Skeletal muscle tissue (tissue), 4 donors: ENCODE results near the gene PLPP6. TPM values are rescaled to one million over a fixed set of nuclear protein-coding genes. Genes with fewer than 3 reads are reported as not detected.

Experiments used
- H3K27ac ChIP-seq: one replicate; pipeline ENCODE4 v1.7.0; 2013; ENCODE audit warnings: mild to moderate bottlenecking, low read depth, low read length, inconsistent platforms
- H3K27me3 ChIP-seq, 3 donors: one replicate each; pipeline ENCODE4 v1.7.0; 2013; ENCODE audit warnings: low read length in 3 of 3; ENCODE audit not compliant: control insufficient read depth in 3 of 3, insufficient read depth in 3 of 3
- H3K36me3 ChIP-seq, 3 donors: one replicate each; pipeline ENCODE4 v1.7.0; 2013; ENCODE audit warnings: low read length in 3 of 3; ENCODE audit not compliant: control insufficient read depth in 3 of 3, insufficient read depth in 3 of 3
- H3K4me1 ChIP-seq, 3 donors: one replicate each; pipeline ENCODE4 v1.7.0; 2013; ENCODE audit warnings: low read length in 3 of 3, mild to moderate bottlenecking in 3 of 3; ENCODE audit not compliant: control insufficient read depth in 3 of 3, insufficient read depth in 3 of 3
- H3K4me3 ChIP-seq, 3 donors: one replicate each; pipeline ENCODE4 v1.7.0; 2013; ENCODE audit warnings: low read length in 3 of 3
- H3K9ac ChIP-seq, 3 donors: one replicate each; pipeline ENCODE4 v1.7.0; 2013; ENCODE audit warnings: low read length in 3 of 3, mild to moderate bottlenecking in 3 of 3, moderate library complexity in 2 of 3, low read depth in 1 of 3
- H3K9me3 ChIP-seq, 3 donors: one replicate each; pipeline ENCODE4 v1.7.0; 2013; ENCODE audit warnings: low read length in 3 of 3; ENCODE audit not compliant: control insufficient read depth in 3 of 3
- total RNA-seq: library from RNA; depleted of rRNA; stranded (reverse); fragments of >200 nt; gene quantifications from one replicate; pipeline ENCODE4 v1.2.3, GENCODE V29; 2014
- donor health status: Osteomylitis.

PLPP6 gene
- total RNA-seq, 1 donor from 2014 or later: 3.7 TPM

GRCh38 chr9:4686584-4686983, 24.5 kb downstream of the PLPP6 start:
- Histone ChIP-seq H3K36me3 (peaks cover 7 to 24% (median 12%) of the 10 kb centered on the region in 3 donors), H3K4me1 (peaks cover 3 to 24% (median 22%) of the 10 kb centered on the region in 3 donors), H3K9ac (no peak overlapping the region), H3K4me3 (no peak overlapping the region), H3K9me3 (no peaks in the 10 kb centered on the region), H3K27me3 (no peaks in the 10 kb centered on the region), H3K27ac (no peak overlapping the region)

GRCh38 chr9:4689021-4689420, 26.9 kb downstream of the PLPP6 start:
- no peak overlapping the region for H3K27ac ChIP-seq
- no peaks in the 10 kb centered on the region for H3K27me3 ChIP-seq
- no peak overlapping the region for H3K9ac ChIP-seq
- no peak overlapping the region for H3K4me3 ChIP-seq
- no peaks in the 10 kb centered on the region for H3K9me3 ChIP-seq
- H3K36me3 ChIP-seq: peaks cover 7 to 29% (median 12%) of the 10 kb centered on the region in 3 donors
- H3K4me1 ChIP-seq: peaks cover 3 to 20% (median 15%) of the 10 kb centered on the region in 3 donors

GRCh38 chr9:4689687-4690104, 27.6 kb downstream of the PLPP6 start:
- Histone ChIP-seq H3K9ac (no peak overlapping the region), H3K27ac (no peak overlapping the region), H3K36me3 (peaks cover 7 to 33% (median 12%) of the 10 kb centered on the region in 3 donors), H3K27me3 (no peaks in the 10 kb centered on the region), H3K9me3 (no peaks in the 10 kb centered on the region), H3K4me3 (no peak overlapping the region), H3K4me1 (peaks cover 3 to 20% (median 12%) of the 10 kb centered on the region in 3 donors)

GRCh38 chr9:4690144-4690543, 28.1 kb downstream of the PLPP6 start:
- Histone ChIP-seq H3K27ac (no peak overlapping the region), H3K9me3 (no peaks in the 10 kb centered on the region), H3K36me3 (peaks cover 7 to 29% (median 12%) of the 10 kb centered on the region in 3 donors), H3K27me3 (no peaks in the 10 kb centered on the region), H3K4me3 (no peak overlapping the region), H3K9ac (no peak overlapping the region), H3K4me1 (peaks cover 3 to 17% (median 8%) of the 10 kb centered on the region in 3 donors)

- H3K4me1 ChIP-seq: peaks cover under 1 to 8% (median 5%) of the 10 kb centered on the region in 3 donors
- H3K27me3 ChIP-seq: no peaks in the 10 kb centered on the region
- H3K27ac ChIP-seq: no peak overlapping the region
- H3K36me3 ChIP-seq: peaks cover 3 to 28% (median 12%) of the 10 kb centered on the region in 3 donors
- no peak overlapping the region for H3K9ac ChIP-seq
- H3K9me3 ChIP-seq: no peaks in the 10 kb centered on the region
- no peak overlapping the region for H3K4me3 ChIP-seq
These were observed 29.7 kb downstream of the PLPP6 start for GRCh38 chr9:4691795-4692194.

DNA sequence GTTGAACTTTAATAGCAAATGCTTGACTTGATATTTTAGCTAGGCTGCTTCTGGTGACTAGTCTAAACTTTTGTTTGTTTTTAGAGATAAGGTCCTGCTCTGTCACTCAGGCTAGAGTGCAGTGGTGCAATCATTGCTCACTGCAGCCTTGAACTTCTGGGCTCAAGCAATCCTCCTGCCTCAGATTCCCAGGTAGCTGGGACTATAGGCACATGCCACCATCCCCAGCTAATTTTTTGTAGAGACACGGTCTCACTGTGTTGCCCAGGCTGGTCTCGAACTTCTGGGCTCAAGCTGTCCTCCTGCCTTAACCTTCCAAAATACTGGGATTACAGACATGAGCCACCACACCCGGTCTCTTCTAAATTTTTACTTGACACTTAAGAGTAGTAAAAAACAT, 38.0 kb downstream of the PLPP6 start:
- Histone ChIP-seq H3K36me3 (peaks cover 15 to 28% (median 24%) of the 10 kb centered on the region in 3 donors), H3K27ac (no peak overlapping the region), H3K4me3 (no peak overlapping the region), H3K27me3 (no peaks in the 10 kb centered on the region), H3K4me1 (no peaks in the 10 kb centered on the region), H3K9me3 (no peaks in the 10 kb centered on the region), H3K9ac (no peak overlapping the region)

GRCh38 chr9:4700932-4701331, 38.8 kb downstream of the PLPP6 start:
- Histone ChIP-seq H3K9me3 (no peaks in the 10 kb centered on the region), H3K27ac (no peak overlapping the region), H3K9ac (no peak overlapping the region), H3K36me3 (peaks cover 15 to 32% (median 28%) of the 10 kb centered on the region in 3 donors), H3K27me3 (no peaks in the 10 kb centered on the region), H3K4me3 (no peak overlapping the region), H3K4me1 (no peaks in the 10 kb centered on the region)

DNA sequence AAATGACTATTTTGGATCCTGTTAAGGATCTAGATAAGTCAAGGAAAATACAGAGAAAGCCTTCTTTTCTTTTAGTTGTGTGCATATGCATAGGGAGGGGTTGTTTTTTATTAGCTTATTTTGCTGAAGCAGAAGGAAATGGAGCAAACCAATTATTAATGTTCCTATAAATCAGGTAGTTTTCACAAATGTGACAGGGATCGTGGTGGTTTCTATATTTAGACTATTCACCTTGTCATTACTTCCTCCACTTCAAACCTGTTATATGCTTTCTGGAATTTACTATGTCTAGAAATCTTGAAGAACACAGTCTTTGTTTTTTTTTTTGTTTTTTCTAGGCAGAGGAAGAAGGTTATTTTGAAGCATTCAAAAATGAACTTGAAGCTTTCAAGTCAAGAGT, 39.4 kb downstream of the PLPP6 start:
- Histone ChIP-seq H3K4me3 (no peak overlapping the region), H3K27ac (no peak overlapping the region), H3K4me1 (no peaks in the 10 kb centered on the region), H3K27me3 (no peaks in the 10 kb centered on the region), H3K9me3 (no peaks in the 10 kb centered on the region), H3K9ac (no peak overlapping the region), H3K36me3 (peaks cover 15 to 35% (median 33%) of the 10 kb centered on the region in 3 donors)

- no peaks in the 10 kb centered on the region for H3K27me3 ChIP-seq
- H3K4me3 ChIP-seq: no peak overlapping the region
- peaks cover 15 to 36% (median 24%) of the 10 kb centered on the region in 3 donors for H3K36me3 ChIP-seq
- no peaks in the 10 kb centered on the region for H3K9me3 ChIP-seq
- H3K9ac ChIP-seq: no peak overlapping the region
- H3K27ac ChIP-seq: no peak overlapping the region
- no peaks in the 10 kb centered on the region for H3K4me1 ChIP-seq
These were observed 42.0 kb downstream of the PLPP6 start for GRCh38 chr9:4704129-4704528.

DNA sequence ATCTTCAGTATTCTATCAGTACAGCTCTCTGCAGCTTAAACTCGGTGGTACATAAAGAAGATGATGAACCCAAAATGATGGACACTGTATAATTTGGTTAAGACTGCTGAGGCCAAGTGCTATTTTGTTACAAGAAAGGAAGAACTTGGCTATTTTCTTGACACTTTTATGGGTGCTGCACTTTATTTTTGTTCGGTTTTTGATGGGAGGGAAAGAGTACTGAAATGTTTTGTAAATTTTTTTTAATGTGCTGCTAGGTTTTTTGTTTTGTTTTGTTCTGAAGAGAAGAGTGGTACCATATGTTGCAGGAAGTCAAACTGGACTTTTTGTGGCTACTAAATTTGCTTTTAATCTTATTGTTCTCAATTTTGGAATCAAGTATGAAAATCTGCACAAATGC, 43.9 kb downstream of the PLPP6 start:
- no peaks in the 10 kb centered on the region for H3K27me3 ChIP-seq
- H3K9me3 ChIP-seq: no peaks in the 10 kb centered on the region
- H3K4me3 ChIP-seq: no peak overlapping the region
- peaks cover 12 to 39% (median 27%) of the 10 kb centered on the region in 3 donors for H3K36me3 ChIP-seq
- H3K9ac ChIP-seq: no peak overlapping the region
- H3K27ac ChIP-seq: no peak overlapping the region
- H3K4me1 ChIP-seq: no peaks in the 10 kb centered on the region
